Hepatocyte (in vitro differentiated cells): ENCODE data around the gene RAB29. TPM values are rescaled to one million over a fixed set of nuclear protein-coding genes. Genes with fewer than 3 reads are reported as not detected.

ENCODE experiments used
- DNase-seq: peaks from one replicate; pipeline ENCODE4 v3.0.0-alpha.2; 2016; ENCODE audit warnings: low spot score
- H2AFZ ChIP-seq: fragments of 200-600 bp; sonication (generic); 2 replicates; pipeline ENCODE4 v1.6.0; 2016; ENCODE audit warnings: antibody characterized with exemption, mild to moderate bottlenecking
- H3K27ac ChIP-seq: fragments of 200-600 bp; sonication (generic); 2 replicates; pipeline ENCODE4 v1.5.1; 2016; ENCODE audit warnings: mild to moderate bottlenecking
- H3K27me3 ChIP-seq: fragments of 200-600 bp; sonication (generic); 2 replicates; pipeline ENCODE4 v1.6.1; 2016
- H3K36me3 ChIP-seq: fragments of 200-600 bp; sonication (generic); replicated peaks from 2 replicates; pipeline ENCODE4 v1.5.1; 2016; ENCODE audit warnings: low read depth; ENCODE audit not compliant: insufficient read depth
- H3K4me1 ChIP-seq: fragments of 200-600 bp; sonication (generic); 2 replicates; pipeline ENCODE4 v1.5.1; 2016; ENCODE audit warnings: mild to moderate bottlenecking, moderate library complexity; ENCODE audit not compliant: insufficient read depth
- H3K4me2 ChIP-seq: fragments of 200-600 bp; sonication (generic); 2 replicates; pipeline ENCODE4 v1.6.0; 2016
- H3K4me3 ChIP-seq: fragments of 200-600 bp; sonication (generic); 2 replicates; pipeline ENCODE4 v1.5.1; 2016; ENCODE audit warnings: mild to moderate bottlenecking
- H3K79me2 ChIP-seq: fragments of 200-600 bp; sonication (generic); 2 replicates; pipeline ENCODE4 v1.6.0; 2017; ENCODE audit warnings: mild to moderate bottlenecking
- H3K9me2 ChIP-seq: fragments of 200-600 bp; sonication (generic); replicated peaks from 2 replicates; pipeline ENCODE4 v1.6.0; 2017; ENCODE audit warnings: mild to moderate bottlenecking; ENCODE audit not compliant: insufficient read depth
- H3K9me3 ChIP-seq: fragments of 200-600 bp; sonication (generic); 2 replicates; pipeline ENCODE4 v1.5.1; 2016; ENCODE audit warnings: low read depth, mild to moderate bottlenecking
- H4K20me1 ChIP-seq: fragments of 200-600 bp; sonication (generic); 2 replicates; pipeline ENCODE4 v1.6.0; 2016; ENCODE audit warnings: mild to moderate bottlenecking; ENCODE audit not compliant: insufficient read depth, poor library complexity, severe bottlenecking
- EZH2 ChIP-seq: fragments of 200-600 bp; sonication (generic); IDR thresholded peaks from 2 replicates; pipeline ENCODE4 v1.6.1; 2016; ENCODE audit warnings: antibody characterized with exemption, mild to moderate bottlenecking, borderline replicate concordance
- EZH2phosphoT487 ChIP-seq: fragments of 200-600 bp; sonication (generic); IDR thresholded peaks from one replicate; pipeline ENCODE4 v1.6.1; 2018; ENCODE audit warnings: antibody characterized with exemption, mild to moderate bottlenecking, low read depth, moderate library complexity; ENCODE audit not compliant: unreplicated experiment, severe bottlenecking
- WGBS: methylation state at CpG from one replicate; pipeline ENCODE4 v1.1.6; 2016; ENCODE audit warnings: low lambda C conversion rate; ENCODE audit errors: missing lambda C conversion rate; 5-methylcytosine and 5-hydroxymethylcytosine counted together
- polyA plus RNA-seq: library from polyadenylated mRNA; unstranded; fragments of >200 nt; fragmentation: Nextera tagmentation; extraction: Ambion mirVana; gene quantifications from 2 replicates; pipeline ENCODE4 v1.2.1, GENCODE V29; 2016
- total RNA-seq: library from RNA; depleted of rRNA; stranded (reverse); fragments of >200 nt; gene quantifications from 2 replicates; pipeline ENCODE4 v1.2.3, GENCODE V29; 2014
- TF ChIP-seq, protein P1 (sequence below): fragments of 200-600 bp; sonication (generic); IDR thresholded peaks from 2 replicates; pipeline ENCODE4 v1.5.1; 2016; ENCODE audit warnings: antibody characterized with exemption, mild to moderate bottlenecking; ENCODE audit not compliant: poor library complexity

Gene RAB29
- total and polyA plus RNA-seq, 2 experiments from 2014 or later, result 33.3 to 47.5 TPM

DNA sequence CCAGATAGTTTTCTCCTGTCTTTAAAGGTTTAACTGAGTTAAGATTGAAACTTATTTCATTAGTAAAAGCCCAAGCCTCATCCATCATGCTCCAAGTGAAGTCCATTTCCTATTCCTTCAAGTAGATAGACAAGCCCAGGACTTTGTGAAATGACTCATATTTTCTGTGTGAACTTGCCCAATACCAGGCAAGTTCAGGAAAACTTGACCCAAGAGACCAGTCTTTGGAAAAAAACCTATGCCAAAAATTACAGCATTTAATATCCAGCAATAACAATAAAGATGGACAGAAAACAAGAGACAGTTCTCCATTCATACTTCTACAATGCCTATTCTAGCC lies 405 bp upstream of the RAB29 start:
- TF ChIP-seq EZH2phosphoT487 (no peak), EZH2 (no peak)
- TF ChIP-seq, protein P1, sequence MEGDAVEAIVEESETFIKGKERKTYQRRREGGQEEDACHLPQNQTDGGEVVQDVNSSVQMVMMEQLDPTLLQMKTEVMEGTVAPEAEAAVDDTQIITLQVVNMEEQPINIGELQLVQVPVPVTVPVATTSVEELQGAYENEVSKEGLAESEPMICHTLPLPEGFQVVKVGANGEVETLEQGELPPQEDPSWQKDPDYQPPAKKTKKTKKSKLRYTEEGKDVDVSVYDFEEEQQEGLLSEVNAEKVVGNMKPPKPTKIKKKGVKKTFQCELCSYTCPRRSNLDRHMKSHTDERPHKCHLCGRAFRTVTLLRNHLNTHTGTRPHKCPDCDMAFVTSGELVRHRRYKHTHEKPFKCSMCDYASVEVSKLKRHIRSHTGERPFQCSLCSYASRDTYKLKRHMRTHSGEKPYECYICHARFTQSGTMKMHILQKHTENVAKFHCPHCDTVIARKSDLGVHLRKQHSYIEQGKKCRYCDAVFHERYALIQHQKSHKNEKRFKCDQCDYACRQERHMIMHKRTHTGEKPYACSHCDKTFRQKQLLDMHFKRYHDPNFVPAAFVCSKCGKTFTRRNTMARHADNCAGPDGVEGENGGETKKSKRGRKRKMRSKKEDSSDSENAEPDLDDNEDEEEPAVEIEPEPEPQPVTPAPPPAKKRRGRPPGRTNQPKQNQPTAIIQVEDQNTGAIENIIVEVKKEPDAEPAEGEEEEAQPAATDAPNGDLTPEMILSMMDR, result no peak
- Histone ChIP-seq H3K4me3 (peak overlapping the region; percentile 72), H3K27me3 (no peaks in the 10 kb centered on the region), H3K9me2 (no peaks in the 10 kb centered on the region), H3K9me3 (no peaks in the 10 kb centered on the region), H3K27ac (peak overlapping the region; percentile 44), H3K36me3 (no peaks in the 10 kb centered on the region), H3K79me2 (peaks cover 9% of the 10 kb centered on the region), H4K20me1 (no peaks in the 10 kb centered on the region), H3K4me2 (peak overlapping the region; percentile 93), H2AFZ (peak overlapping the region; percentile 67), H3K4me1 (no peaks in the 10 kb centered on the region)
- DNase-seq, result no peak

DNA sequence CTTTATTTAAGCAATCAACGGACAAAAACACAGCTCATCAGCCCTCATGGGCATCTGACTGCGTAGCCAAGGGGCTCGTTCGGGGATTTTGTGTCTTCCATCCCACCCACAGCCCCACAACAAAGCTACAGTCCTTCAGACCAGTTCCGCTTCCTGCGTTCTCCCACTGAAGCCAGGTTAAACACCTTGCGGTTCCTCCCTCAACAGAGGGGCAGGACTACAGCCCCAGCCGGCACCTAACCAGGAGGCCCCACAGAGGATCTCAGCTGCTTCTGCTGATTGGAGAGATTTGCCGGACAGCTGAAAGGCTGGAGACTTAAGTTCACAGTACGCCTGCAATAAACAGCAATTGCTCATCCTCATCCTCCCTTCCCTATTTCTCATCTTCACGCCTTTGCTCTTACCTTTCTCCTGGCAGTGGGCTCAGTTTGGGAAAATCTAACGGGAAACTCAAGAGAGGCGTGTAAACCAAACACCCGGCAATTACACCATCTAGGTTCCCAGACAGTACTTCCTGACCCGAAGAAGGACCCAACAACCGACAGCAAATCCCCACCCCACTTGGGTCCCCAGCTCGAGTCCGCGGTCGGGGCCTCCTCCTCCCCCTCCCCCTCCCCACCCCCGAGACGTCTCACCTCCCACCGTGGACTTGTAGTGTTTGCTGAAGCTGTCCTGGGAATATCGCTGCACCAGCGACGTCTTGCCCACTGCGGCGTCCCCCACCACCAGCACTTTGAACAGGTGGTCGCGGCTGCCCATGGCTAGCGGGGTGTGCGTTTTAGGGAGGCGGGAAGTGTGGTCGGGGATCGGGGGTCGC lies 876 bp downstream of the RAB29 start:
- Histone ChIP-seq H3K4me2 (peak overlapping the region; percentile 93), H3K79me2 (peaks cover 9% of the 10 kb centered on the region), H3K9me2 (no peaks in the 10 kb centered on the region), H3K36me3 (no peaks in the 10 kb centered on the region), H3K27me3 (no peaks in the 10 kb centered on the region), H2AFZ (peak overlapping the region; percentile 67), H3K9me3 (no peaks in the 10 kb centered on the region), H3K4me3 (peak overlapping the region; percentile 72), H4K20me1 (no peaks in the 10 kb centered on the region), H3K27ac (peak overlapping the region; percentile 44), H3K4me1 (no peaks in the 10 kb centered on the region)
- peak; percentile 63 for DNase-seq
- 9% methylated on average over 29 of the region's 36 CpGs for WGBS
- TF ChIP-seq EZH2, result no peak
- TF ChIP-seq, protein P1, result no peak
- TF ChIP-seq EZH2phosphoT487, result no peak

DNA sequence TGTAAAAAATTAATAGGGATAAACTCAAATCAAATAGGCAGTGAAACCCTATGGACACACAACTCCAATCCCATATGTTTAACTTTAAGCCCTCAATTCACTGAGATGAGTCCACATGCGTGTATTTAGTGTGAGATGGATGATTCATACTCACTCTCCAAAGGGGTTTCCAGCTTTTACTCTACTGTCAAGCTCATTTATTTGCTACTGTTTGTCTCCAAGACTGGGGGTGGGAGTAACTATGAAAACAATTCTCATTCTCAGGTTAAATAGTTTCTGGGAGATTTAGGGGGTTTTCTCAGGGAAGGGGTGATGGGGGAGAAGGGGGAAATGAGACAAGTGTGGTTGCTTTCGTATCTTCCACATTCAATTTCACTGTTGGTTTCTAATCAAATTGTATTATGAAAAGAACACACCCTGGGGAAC lies 2.7 kb downstream of the RAB29 start:
- WGBS, result 80% methylated on average over 2 of the region's 2 CpGs
- no peaks in the 10 kb centered on the region for H3K9me3 ChIP-seq
- H3K27ac ChIP-seq, result no peak overlapping the region
- no peaks in the 10 kb centered on the region for H3K4me1 ChIP-seq
- H3K4me3 ChIP-seq, result no peak overlapping the region
- H2AFZ ChIP-seq, result no peak overlapping the region
- no peaks in the 10 kb centered on the region for H4K20me1 ChIP-seq
- no peaks in the 10 kb centered on the region for H3K27me3 ChIP-seq
- peaks cover 9% of the 10 kb centered on the region for H3K79me2 ChIP-seq
- H3K4me2 ChIP-seq, result no peak overlapping the region
- no peak for DNase-seq
- H3K9me2 ChIP-seq, result no peaks in the 10 kb centered on the region
- no peaks in the 10 kb centered on the region for H3K36me3 ChIP-seq
- TF ChIP-seq EZH2phosphoT487 (no peak), EZH2 (no peak)
- TF ChIP-seq, protein P1, result no peak
